GM15510 (cell line): ENCODE measurements around the gene PGAP6.

ENCODE experiments used
- POLR2A ChIP-seq: IDR thresholded peaks from 3 replicates; pipeline ENCODE4 v1.6.1; 2011; ENCODE audit warnings: borderline replicate concordance; ENCODE audit not compliant: insufficient read length; ENCODE audit errors: extremely low read depth

Gene PGAP6

DNA sequence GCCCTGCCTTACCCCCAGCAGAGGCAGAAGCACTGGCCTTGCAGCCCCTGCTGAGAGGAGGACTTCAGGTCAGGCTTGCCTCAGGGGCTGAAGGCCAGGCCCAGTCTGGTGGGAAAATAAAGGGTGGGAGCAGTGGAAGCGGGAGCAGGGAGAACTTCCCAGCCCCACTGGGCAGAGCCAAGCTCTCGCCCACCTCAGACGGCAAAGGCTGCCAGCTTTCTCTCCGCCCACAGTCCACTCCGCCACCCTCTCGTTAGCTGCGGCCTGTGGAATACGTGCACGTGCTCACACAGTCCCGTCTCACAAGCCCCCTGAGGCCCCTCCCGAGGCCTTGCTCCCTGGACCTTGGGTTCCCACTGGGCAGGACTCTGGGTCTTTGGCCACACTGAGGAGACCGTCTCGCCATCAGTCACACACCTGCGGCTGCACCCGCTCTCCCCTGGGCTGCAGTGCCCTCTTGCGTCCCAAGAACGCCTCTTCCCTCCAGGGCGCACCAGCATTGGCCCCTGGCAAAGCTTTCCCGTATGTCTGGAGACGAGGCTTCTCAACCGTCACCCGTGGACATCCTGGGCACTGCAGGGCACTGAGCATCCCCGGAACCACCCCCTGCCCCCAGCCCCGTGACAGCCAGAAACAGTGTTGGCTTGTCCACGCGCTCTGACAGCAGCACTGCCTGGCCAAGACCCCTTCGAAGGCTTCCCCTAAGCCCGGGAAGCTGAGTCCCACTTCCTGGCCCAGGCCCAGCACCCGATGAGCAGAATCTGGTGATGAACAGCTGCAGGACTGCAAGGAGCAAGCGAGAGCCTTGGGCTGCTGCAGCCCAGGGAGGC, 19.7 kb downstream of the PGAP6 start:
- TF ChIP-seq POLR2A, result no peak

DNA sequence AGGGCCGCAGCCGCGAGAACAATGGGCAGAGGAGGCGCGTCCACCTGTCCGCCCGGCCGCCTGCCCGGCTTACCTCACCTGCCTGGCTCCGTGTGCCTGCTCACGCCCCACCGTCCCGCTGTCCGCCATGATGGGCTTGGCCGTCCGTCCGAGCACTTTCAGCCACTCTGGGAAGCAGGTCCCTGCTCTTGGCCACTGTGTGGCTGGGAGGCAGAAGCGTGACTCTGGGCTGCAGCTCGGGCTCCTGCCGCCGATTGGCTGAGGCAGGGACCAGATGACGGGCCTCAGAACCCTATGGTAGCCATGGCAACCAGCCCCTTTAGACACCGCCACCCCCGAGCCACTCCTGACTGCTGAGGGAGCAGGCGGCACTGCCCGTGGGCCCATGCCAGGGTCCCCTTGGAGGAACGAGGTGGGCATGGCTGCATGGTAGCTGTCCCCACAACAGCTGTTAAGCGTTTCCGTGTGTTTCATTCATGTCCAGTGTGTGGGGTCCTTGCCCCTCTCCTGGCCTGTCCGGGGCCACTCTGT, 20.4 kb downstream of the PGAP6 start:
- no peak for TF ChIP-seq POLR2A

DNA sequence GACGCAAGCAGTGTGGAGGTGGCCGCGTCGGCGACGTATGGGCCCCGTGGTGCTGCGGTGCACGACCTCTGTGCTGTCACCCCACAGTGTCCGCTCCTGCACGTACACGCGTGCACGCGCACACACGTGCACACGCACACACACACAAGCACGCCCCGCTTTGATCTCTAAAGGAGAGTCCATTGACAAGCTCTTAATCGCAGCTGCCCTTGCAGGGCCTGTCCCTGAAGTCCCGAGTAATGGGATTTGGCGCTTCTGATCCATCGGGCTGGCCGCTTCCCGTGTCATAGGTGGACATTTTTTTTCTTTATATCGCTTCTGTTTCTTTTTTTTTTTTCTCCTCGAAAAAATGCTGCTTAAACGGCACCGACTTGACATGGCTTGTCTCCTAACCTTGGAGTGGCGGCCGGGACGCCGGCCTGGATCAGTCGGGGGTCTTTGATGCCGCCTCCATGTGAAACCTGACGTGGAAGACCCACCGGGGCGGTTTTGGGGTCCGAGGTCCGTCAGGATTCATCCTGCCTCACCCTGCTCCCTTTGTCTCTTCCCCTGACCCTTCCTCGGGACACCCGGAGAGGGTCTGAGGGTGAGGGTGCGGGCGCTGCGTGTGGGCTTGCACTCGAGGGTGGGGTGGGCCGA, 21.0 kb downstream of the PGAP6 start:
- no peak for TF ChIP-seq POLR2A

DNA sequence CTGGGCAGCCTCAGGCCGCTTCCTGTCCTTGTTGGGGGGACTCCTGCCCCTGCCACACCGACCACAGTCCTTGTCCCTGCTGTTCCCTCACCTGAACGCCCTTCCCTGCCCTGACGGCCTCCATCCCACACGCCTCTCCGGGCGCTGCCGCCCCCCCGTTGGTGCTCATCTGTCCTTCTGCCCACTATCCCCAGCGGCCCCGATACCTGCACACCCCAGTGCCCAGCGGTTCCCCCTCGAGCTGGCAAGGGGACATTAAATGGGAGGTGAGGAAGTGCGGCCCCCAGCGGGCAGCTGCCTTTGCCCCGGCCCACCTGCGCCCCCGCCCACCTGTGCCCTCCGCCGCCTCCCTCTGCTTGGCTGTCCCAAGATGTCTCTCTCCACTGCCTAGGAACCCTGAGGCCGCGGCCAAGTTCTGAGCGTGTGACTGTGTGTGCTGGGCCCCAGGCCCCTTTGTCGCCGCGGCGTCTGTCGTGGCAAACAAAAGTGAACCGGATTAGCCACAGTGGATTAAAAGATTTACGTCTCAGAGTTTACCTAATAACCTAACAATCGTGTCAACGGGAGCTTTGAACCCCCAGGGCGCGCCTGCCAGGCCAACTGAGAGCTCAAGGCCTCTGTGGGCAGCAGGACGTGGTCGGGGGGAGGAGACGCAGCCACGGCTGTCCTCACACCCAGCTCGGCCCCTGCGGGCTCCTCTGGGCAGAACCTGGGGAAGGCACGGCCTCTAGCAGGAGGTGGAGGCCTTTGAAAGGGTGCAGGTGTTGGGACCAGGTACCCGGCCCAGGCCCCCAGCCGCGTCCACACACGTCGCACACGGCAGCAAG, 21.7 kb downstream of the PGAP6 start:
- TF ChIP-seq POLR2A, result no peak

DNA sequence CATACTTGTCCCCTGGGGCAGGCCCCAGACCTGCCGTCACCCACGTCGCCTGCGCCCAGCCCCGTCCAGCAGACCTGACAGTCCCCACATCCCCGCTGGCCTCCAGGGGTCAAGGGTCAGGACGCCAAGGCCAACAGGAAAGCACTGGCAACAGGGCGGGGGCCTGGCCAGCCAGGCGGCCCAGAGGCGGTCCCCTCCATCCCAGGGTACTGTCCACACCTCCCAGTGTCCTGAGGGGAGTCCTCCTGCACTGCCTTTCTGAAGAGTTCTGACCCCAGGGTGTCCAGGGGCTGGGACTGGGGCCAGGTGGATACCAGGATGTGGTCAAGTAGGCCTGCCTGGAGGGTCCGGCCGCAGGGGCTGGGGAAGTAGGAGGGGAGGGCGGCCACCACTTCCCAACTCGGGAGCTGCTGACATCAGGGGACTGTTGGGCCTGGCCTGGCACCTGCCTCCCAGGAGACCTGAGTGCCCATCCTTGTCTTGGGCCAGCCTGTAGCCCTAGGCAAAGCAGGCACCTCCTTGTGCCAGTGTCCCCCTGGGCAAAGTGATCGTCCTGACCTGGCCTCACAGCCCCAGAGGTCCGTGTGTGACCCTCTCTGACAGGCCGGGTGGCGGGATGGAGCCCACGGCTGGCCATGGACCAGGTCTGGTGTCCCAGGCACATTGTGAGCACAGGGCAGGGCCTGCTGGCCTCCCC, 22.6 kb downstream of the PGAP6 start:
- TF ChIP-seq POLR2A, result no peak

DNA sequence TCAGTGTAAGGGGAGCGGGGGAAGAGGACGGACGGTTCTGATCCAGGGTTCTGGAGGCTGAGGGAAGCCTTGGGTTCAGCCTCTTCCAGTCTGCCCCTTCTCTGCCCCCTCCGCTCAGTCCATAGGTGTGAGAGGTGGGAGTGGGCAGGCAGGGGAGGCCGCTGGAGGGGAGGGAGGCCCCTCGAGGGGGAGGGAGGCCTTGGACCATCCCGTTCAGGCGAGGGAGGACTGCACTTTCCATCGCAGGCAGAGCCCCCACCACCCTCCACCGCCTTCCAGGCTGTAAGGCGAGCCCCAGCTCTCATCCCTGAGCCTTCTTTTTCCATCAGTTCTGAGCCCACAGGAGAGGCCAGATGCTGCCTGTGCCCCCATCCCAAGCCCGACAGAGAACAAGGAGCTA, 25.0 kb downstream of the PGAP6 start:
- no peak for TF ChIP-seq POLR2A

DNA sequence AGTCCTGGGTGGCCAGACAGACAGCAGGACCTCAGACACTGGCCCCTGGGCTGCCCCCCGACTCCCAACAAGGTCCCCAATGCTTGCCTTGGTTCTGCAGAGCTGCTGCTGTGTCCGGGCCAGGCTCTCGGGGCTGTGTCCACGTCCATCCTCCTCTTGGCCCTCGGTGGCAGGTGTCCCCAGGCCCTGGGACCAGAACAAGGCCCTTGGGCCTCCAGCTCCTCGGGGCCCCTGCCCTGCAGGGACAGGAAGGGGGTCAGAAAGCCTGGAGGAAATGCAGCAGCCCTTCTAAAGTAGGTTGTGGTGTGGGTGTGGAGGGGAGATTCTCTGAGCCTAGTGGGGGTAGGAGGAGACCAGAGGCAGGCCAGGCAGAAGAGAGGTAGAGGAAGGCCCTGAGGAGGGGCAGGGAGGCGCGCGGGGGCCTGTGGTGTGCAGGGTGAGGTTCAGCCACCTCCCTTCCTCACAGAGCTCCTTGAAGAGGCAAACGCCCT, 26.8 kb downstream of the PGAP6 start:
- no peak for TF ChIP-seq POLR2A

DNA sequence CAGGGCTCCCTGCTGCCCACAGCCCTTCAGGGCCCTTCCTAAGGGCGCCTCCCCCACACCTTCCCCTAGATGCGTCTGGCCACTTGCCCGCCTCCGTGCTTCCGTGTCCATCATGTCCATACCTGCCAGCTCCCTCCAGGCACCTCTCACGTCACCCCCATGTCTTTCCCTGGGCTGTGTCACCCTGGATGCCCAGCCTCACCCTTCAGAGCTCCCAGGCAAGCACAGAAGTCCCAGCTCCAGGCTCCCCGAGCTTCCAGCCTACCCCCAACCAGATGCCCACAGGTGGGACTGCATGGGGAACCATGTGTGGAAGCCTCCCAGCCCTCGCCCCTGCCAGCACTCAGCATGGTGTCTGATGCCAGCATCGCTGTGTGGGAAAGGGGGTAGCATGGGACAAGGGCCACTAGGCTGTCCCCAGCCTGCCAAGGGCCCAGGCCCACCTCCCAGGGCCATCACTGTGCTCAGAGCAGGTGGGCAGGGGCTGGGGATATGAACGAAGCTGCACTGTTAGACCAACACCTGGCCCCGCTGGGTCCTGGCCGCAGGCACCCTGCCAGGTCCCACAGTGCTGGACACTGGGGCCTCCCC, 27.4 kb downstream of the PGAP6 start:
- no peak for TF ChIP-seq POLR2A

DNA sequence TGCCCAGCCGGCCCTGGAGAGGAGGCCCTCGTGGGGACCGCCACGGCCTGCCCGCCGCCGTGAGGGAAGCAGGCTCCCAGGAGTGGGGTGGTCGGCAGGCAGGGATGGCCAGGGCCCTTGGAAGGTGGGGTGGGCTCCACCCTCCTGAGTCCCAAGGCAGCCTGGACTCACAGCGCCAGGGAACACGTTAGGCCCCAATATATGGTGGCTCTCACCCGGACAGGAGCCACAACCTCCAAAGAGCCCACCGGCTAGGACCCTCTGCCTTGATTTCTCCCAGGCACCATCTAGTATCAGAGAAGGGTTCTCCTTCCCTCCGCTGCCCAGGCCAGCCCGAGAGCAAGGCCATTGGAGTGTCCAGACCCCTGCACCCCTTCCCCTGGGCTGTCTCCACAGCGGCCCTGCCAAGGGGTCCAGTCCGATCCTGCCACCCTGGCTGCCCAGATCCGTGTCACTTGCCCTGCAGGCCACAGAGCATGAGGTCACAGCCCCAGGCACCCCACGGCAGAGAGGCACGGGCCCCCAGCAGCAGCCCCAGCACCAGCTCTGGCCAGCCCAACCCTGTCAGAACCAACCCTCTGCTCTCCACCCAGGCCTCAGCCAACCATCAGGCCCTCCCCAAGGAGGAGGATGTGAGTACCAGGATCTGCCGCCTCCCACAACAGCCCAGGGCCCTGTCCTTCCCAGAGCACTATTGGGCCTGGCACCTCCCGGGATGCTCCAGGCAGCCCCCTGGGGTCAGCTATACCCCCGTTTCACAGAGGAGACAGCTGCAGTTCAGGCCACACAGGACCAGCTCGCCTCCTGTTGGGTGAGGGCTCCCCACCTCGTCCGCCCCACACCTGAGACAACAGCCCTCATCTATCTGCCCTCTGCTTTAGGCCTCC, 28.1 kb downstream of the PGAP6 start:
- TF ChIP-seq POLR2A, result no peak

DNA sequence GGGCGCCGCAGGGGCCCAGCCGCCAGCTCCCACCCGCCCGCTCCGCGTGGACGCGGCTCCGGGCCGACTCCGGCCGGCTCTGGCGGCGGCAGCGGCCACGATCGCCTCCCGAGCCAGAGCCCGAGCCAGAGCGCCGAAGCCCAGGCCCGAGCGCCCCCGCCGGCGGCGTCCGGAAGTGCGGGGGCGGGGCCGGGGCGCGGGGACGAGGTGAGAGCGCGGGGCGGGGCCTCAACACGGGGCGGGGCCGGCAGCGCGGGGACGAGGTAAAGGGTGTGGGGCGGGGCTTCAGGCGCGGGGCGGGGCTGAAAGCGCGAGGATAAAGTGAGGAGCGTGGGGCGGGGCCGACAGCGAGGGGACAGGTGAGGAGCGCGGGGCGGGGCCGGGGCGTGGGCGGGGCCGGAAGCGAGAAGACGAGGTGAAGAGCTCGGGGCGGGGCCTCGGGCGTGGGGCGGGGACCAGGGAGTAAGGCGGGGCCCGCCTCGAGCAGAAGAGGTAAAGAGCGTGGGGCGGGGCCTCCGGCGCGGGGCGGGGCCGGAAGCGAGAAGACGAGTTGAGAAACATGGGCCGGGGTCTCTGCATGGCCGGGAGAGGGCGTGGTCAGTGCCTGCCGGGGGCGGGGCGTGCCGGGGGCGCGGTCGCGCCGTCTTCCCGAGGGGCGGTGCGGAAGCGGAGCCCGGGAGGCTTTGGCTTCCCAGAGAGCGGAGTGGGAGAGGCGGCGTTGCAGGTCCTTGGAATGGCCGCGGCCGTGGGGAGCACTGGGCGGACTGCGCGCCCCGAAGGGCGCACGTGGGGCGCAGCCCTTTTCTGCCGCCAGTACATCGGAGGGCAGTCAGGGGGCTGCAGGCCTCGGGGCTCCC, 29.0 kb downstream of the PGAP6 start, which contains the start of gene AXIN1:
Gene AXIN1, minus strand, starts transcription at position 177 of the 857 bp plus-strand sequence. CDS start 5,698 bp downstream, outside the sequence.
- TF ChIP-seq POLR2A, result peak; percentile 74

DNA sequence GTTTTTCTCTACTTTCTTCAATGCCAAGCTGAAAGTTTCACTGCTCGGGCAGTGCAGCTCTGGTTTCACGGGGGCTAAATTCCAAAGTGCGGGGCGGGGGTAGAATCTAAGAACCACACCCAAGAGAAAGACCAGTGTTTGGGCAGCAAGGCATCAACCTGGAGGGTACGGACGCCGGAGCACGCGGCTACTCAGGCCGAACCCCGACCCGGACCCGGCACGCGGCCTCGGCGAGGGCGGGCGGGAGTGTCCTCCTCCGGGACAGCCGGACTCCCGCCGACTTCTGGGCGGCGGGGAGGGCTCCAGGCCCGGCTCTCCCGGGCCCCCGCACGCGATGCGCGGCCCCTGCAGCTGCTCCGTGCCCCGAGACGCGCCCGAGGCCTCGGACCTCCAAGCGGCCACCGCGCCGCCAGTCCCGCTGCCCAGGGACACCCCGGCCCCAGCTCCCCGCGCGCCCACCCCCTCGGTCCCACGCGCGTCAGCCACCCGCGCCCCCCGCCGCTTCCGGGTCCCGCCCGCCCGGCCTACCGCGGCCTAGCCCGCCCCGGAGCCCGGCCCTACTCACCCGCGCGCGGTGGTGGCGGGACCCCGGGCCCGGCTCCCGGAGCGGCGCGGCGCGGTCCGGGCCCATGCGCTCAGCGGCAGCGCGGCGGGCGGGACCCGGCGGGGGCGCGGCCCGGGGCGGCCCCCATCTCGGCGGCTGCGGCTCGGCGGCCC, 29.8 kb downstream of the PGAP6 start:
- TF ChIP-seq POLR2A, result no peak
